Activated T-cell treated with anti-CD3 and anti-CD28 coated beads, Interleukin-2, amount 50 U/mL, for 4 hours (primary cell): ENCODE data around the gene GATM. TPM values are rescaled to one million over a fixed set of nuclear protein-coding genes. Genes with fewer than 3 reads are reported as not detected.
A peak's percentile ranks its signal among the peaks of the same experiment; 100 is the strongest.

Experiments used
- ATAC-seq, 2 donors: fragments of 200-7000 bp; cut with Tn5 transposase; one replicate each; pipeline ENCODE4 v1.10.0; 2021
- DNase-seq: peaks from one replicate; pipeline ENCODE4 v3.0.0-alpha.2; 2020
- H3K27me3 Mint-ChIP-seq: one replicate; pipeline ENCODE4 v1.8.0; 2021; ENCODE audit warnings: low read depth, mixed read lengths
- H3K36me3 Mint-ChIP-seq: one replicate; pipeline ENCODE4 v1.8.0; 2022; ENCODE audit warnings: mixed read lengths; ENCODE audit not compliant: insufficient read depth
- H3K4me1 Mint-ChIP-seq: one replicate; pipeline ENCODE4 v1.8.0; 2021; ENCODE audit warnings: low read depth, mixed read lengths
- H3K4me3 Mint-ChIP-seq: one replicate; pipeline ENCODE4 v1.8.0; 2021; ENCODE audit warnings: mild to moderate bottlenecking, moderate library complexity, mixed read lengths
- H3K9me3 Mint-ChIP-seq: one replicate; pipeline ENCODE4 v1.8.0; 2021; ENCODE audit warnings: mixed read lengths
- total RNA-seq, 3 donors: library from RNA; stranded (reverse); gene quantifications; one replicate each; pipeline ENCODE4 v1.2.1, GENCODE V29; 2021

Gene GATM
- total RNA-seq, 3 donors from 2014 or later, result 1.2 to 2.7 (median 1.7) TPM

DNA sequence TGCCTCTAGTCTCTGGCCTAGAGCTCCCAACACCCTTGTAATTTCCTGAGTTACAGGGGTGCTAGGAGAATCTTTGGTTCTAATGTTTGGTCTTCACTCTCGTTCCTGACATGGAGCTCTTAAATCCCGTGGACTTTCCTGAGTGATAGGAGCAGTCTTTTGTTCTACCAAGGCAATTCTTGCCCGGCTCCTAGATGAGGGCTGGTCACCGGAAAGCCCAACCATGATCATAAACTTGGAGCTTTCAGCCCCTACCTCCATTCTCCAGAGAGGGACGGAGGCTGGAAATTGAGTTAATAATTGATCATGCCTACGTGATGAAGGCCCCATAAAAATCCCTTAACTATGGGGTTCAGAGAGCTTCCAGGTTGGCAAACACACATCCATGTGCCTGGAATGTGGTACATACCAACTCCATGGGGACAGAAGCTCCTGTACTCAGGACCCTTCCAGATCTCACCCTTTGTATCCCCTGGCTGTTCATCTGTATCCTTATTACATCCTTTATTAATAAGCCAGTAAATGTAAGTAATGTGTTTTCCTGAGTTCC lies 18.8 kb upstream of the GATM start:
- peaks cover 6% of the 10 kb centered on the region for H3K4me1 Mint-ChIP-seq
- no peaks in the 10 kb centered on the region for H3K36me3 Mint-ChIP-seq
- no peaks in the 10 kb centered on the region for H3K9me3 Mint-ChIP-seq
- H3K4me3 Mint-ChIP-seq, result no peak overlapping the region
- ATAC-seq (no peak), DNase-seq (no peak)
- H3K27me3 Mint-ChIP-seq, result peaks cover 9% of the 10 kb centered on the region

DNA sequence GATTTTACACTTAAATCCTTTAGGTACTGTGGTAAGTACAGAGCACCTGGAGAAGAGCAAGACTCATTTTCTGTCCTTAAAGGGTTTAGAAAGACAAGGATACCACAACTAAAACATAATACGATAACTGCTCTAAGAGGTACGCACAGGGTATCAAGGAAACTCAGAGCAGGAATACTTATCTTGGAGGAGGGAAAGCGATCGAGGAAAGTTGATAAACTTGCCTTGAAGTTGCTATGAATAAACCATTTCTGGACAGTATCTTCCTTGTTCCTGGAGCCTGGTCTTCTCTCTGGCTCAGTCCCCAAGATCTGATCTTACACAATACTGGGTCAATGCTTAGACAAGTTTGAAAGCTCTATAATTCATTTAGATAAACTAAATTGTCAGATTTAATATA lies 17.6 kb upstream of the GATM start:
- H3K4me1 Mint-ChIP-seq, result no peaks in the 10 kb centered on the region
- H3K27me3 Mint-ChIP-seq, result peaks cover 9% of the 10 kb centered on the region
- H3K9me3 Mint-ChIP-seq, result no peaks in the 10 kb centered on the region
- H3K36me3 Mint-ChIP-seq, result no peaks in the 10 kb centered on the region
- no peak overlapping the region for H3K4me3 Mint-ChIP-seq
- ATAC-seq (no peak), DNase-seq (no peak)

GRCh38 chr15:45394681-45395080 lies 16.3 kb upstream of the GATM start:
- Mint-ChIP-seq H3K4me3 (no peak overlapping the region), H3K36me3 (no peaks in the 10 kb centered on the region), H3K9me3 (no peaks in the 10 kb centered on the region), H3K4me1 (no peaks in the 10 kb centered on the region), H3K27me3 (peaks cover 14% of the 10 kb centered on the region)
- no peak for ATAC-seq
- no peak for DNase-seq

DNA sequence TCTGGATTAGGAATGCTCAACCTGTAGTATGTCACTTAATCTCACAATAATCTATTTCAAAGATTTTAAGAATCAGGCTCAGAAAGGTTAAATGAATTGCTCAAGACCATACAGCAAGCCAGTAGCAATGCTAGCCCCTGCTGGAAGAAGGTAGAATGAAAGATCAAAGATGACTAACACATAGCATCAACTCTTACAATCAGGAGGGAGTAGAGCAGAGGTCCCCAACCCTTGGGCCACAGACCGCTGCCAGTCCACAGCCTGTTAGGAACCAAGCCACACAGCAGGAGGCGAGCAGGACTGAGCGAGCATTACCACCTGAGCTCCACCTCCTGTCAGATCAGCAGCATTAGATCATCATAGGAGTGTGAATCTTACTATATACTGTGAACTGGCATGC lies 15.5 kb upstream of the GATM start:
- no peaks in the 10 kb centered on the region for H3K9me3 Mint-ChIP-seq

GRCh38 chr15:45392584-45392855 lies 14.2 kb upstream of the GATM start:
- H3K4me3 Mint-ChIP-seq, result no peak overlapping the region
- no peaks in the 10 kb centered on the region for H3K36me3 Mint-ChIP-seq
- ATAC-seq (no peak), DNase-seq (no peak)
- H3K27me3 Mint-ChIP-seq, result peaks cover 24% of the 10 kb centered on the region
- H3K4me1 Mint-ChIP-seq, result no peaks in the 10 kb centered on the region
- no peaks in the 10 kb centered on the region for H3K9me3 Mint-ChIP-seq

More for the DNA sequence above, 15.5 kb upstream of the GATM start:
- Mint-ChIP-seq H3K4me3 (no peak overlapping the region), H3K36me3 (no peaks in the 10 kb centered on the region), H3K4me1 (no peaks in the 10 kb centered on the region), H3K27me3 (peaks cover 19% of the 10 kb centered on the region)
- ATAC-seq, result no peak
- DNase-seq, result no peak

DNA sequence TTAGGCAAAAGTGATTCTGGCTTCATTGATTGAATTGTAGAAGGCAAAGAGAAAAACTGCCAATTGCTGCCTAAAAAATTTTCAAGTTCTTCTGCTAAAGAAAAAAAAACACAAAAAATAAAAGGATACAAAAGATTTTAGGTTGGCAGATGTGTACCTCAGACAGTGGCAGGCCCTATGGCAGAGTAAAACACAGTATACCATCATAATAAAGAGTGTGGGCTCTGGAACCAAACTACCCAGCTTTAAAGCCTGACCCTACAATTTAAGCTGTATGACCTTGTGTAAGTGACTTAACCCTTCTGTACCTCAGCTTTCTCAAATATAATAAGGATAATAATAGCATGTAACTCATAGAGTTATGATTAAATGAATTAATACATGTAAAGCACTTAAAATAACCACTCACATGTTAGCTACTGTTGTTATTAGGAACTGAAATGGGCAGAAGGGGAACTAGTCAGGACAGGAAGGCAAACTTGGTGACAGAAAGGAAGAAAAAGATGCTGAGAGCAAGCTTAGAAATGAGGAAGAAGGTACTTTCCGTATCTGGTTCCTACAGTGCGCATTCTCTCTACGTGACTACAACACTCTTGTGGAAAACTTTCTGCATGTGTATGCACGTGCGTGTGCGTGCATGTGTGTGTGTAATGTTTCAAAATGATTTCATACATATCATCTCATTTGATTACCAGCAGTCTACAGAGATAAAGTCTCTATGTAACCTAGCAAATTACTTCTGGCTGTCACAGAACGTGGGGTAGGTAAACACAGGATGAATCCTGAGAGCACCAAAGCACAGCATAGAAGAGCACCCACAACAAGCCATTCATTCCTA lies 13.6 kb upstream of the GATM start:
- no peak for DNase-seq
- H3K4me1 Mint-ChIP-seq, result no peaks in the 10 kb centered on the region
- peak in 1 of 2 donors; percentile 27 for ATAC-seq
- no peaks in the 10 kb centered on the region for H3K36me3 Mint-ChIP-seq
- H3K9me3 Mint-ChIP-seq, result no peaks in the 10 kb centered on the region
- peaks cover 26% of the 10 kb centered on the region for H3K27me3 Mint-ChIP-seq
- no peak overlapping the region for H3K4me3 Mint-ChIP-seq

DNA sequence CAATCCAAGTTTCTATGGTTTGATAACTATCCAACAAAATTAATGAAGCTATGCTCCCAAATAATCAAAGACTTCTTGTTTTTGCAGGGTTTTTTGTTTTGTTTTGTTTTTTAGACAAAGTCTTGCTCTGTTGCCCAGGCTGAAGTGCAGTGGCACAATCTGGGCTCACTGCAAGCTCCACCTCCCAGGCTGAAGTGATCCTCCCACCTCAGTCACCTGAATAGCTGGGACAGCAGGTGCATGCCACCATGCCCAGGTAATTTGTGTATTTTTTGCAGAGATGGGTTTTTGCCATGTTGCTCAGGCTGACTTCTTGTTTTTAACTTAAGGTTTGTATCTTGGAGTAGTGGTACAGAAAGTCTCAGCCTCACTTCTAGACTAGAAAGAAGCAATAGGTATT lies 11.0 kb upstream of the GATM start:
- no peaks in the 10 kb centered on the region for H3K9me3 Mint-ChIP-seq
- H3K27me3 Mint-ChIP-seq, result peaks cover 24% of the 10 kb centered on the region
- no peak for DNase-seq
- H3K4me3 Mint-ChIP-seq, result no peak overlapping the region
- H3K4me1 Mint-ChIP-seq, result no peaks in the 10 kb centered on the region
- no peaks in the 10 kb centered on the region for H3K36me3 Mint-ChIP-seq
- ATAC-seq, result no peak

- Mint-ChIP-seq H3K9me3 (no peaks in the 10 kb centered on the region), H3K27me3 (peaks cover 22% of the 10 kb centered on the region), H3K4me1 (no peaks in the 10 kb centered on the region), H3K36me3 (no peaks in the 10 kb centered on the region), H3K4me3 (no peak overlapping the region)
- ATAC-seq, result no peak
- no peak for DNase-seq
Measured at GRCh38 chr15:45387380-45388007, 9.2 kb upstream of the GATM start.

DNA sequence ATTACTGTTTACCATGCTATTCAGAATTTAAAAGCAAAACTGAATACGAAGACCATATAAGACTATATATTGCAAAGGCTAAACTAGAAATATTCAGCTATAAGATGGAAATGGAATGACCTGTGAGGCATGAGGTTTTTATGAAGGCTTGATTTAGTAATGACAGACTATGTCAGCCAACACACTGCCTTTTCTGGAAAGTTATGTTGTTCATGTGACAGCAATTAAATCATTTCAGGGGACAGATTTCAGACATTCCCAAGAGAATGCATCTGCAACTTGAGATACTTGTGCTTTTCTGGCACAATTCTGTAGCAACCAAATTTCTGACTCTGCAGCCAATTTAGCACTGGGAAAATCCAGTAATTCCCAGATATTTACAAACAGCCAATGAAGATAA lies 8.6 kb upstream of the GATM start:
- ATAC-seq, result no peak
- H3K36me3 Mint-ChIP-seq, result no peaks in the 10 kb centered on the region
- peaks cover 27% of the 10 kb centered on the region for H3K27me3 Mint-ChIP-seq
- H3K4me1 Mint-ChIP-seq, result no peaks in the 10 kb centered on the region
- DNase-seq, result no peak
- H3K9me3 Mint-ChIP-seq, result no peaks in the 10 kb centered on the region
- H3K4me3 Mint-ChIP-seq, result no peak overlapping the region

DNA sequence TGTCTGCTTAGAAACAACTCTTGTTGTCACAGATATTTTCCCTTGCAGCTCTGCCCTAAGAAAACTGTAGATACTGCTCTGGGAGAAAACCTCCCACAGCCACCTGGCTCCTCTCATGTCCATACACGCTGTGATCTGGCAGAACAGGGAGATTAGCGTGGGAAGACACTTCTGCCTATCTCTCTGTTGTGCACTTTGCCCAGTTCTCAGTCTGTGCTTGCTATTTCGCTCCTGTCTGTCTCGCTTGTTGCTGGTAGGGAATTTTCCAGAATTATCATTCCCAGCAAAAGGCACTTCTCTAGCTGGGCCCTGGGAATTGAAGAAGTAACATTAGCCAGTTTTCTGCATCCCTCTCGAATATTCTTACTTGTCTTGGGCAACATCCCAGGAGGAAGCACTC lies 8.1 kb upstream of the GATM start:
- ATAC-seq (no peak), DNase-seq (no peak)
- no peaks in the 10 kb centered on the region for H3K36me3 Mint-ChIP-seq
- H3K4me1 Mint-ChIP-seq, result no peaks in the 10 kb centered on the region
- peaks cover 30% of the 10 kb centered on the region for H3K27me3 Mint-ChIP-seq
- H3K9me3 Mint-ChIP-seq, result no peaks in the 10 kb centered on the region
- no peak overlapping the region for H3K4me3 Mint-ChIP-seq

DNA sequence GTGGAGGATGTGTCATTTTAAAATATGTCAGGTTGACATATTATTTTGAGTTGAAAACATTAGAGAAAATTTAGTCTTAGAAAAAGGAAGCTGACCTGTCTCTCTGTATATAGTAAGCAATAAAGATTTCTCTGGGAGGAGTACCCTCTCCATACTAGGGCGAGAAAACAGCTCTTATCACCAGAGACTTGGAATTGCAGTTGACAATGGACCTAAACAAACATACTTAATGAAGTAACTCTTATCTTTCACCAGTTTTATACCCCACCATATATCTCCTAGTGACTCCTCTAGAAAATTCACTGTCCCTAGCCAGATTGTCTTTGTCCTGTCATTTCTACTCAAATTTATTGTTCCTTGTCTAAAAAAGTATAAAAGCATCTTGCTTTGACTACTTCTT lies 7.2 kb upstream of the GATM start:
- no peak for ATAC-seq
- H3K27me3 Mint-ChIP-seq, result peaks cover 30% of the 10 kb centered on the region

DNA sequence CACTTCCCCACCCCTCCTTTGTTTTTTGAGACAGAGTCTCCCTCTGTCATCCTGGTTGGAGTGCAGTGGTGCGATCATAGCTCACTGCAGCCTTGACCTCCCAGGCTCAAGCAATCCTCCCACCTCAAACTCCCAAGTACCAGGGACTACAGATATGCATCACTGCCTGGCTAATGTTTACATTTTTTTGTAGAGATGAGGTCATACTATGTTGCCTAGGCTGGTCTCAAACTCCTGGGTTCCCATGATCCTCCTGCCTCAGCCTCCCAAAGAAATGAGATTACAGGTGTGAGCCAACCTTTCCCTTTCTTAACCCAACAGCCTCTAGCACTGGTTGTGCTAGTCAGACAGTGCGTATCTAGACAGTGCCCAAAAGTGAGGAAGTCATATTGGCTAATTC lies 6.4 kb upstream of the GATM start:
- no peaks in the 10 kb centered on the region for H3K36me3 Mint-ChIP-seq
- no peak overlapping the region for H3K4me3 Mint-ChIP-seq
- ATAC-seq (no peak), DNase-seq (no peak)
- H3K9me3 Mint-ChIP-seq, result no peaks in the 10 kb centered on the region
- H3K27me3 Mint-ChIP-seq, result peaks cover 29% of the 10 kb centered on the region
- no peaks in the 10 kb centered on the region for H3K4me1 Mint-ChIP-seq

More for the DNA sequence above, 7.2 kb upstream of the GATM start:
- Mint-ChIP-seq H3K36me3 (no peaks in the 10 kb centered on the region), H3K4me1 (no peaks in the 10 kb centered on the region), H3K9me3 (no peaks in the 10 kb centered on the region), H3K4me3 (no peak overlapping the region)
- no peak for DNase-seq

- Mint-ChIP-seq H3K4me1 (peaks cover 21% of the 10 kb centered on the region), H3K9me3 (no peaks in the 10 kb centered on the region), H3K27me3 (peaks cover 62% of the 10 kb centered on the region), H3K36me3 (no peaks in the 10 kb centered on the region), H3K4me3 (peak overlapping the region; percentile 73)
- ATAC-seq (no peak), DNase-seq (no peak)
Measured at GRCh38 chr15:45378913-45379262, 544 bp upstream of the GATM start.

GRCh38 chr15:45377609-45378148 lies 665 bp downstream of the GATM start:
- H3K4me3 Mint-ChIP-seq, result peak overlapping the region; percentile 72
- no peaks in the 10 kb centered on the region for H3K9me3 Mint-ChIP-seq
- H3K27me3 Mint-ChIP-seq, result peaks cover 65% of the 10 kb centered on the region
- H3K4me1 Mint-ChIP-seq, result peaks cover 21% of the 10 kb centered on the region
- DNase-seq (no peak), ATAC-seq (peak in 1 of 2 donors; percentile 29)
- H3K36me3 Mint-ChIP-seq, result no peaks in the 10 kb centered on the region
